GM19240 (cell line): ENCODE results near the gene TCN1.
"Not testable (repeated sequence)": the region's sequence is repeated elsewhere in the genome, so short reads cannot be mapped to it uniquely, and the experiment has no call there.

Experiments
- DNase-seq: peaks from one replicate; pipeline ENCODE4 v3.0.0; 2011; ENCODE audit warnings: low spot score; ENCODE audit not compliant: insufficient read length

Gene TCN1

GRCh38 chr11:59866397-59866796 is at the start of gene TCN1:
TCN1 (minus strand) TSS chr11:59866487; CDS start chr11:59866470, 17 bp downstream.
- no peak for DNase-seq

GRCh38 chr11:59903569-59903968 is 37.3 kb upstream of the TCN1 start:
- DNase-seq = not testable (repeated sequence)

GRCh38 chr11:59901306-59901705 is 35.0 kb upstream of the TCN1 start:
- no peak for DNase-seq

- DNase-seq = no peak
Measured at GRCh38 chr11:59900366-59901126, 34.3 kb upstream of the TCN1 start.

- no peak for DNase-seq
Measured at GRCh38 chr11:59899532-59899931, 33.2 kb upstream of the TCN1 start.

- no peak for DNase-seq
Measured at GRCh38 chr11:59898650-59899049, 32.4 kb upstream of the TCN1 start.

GRCh38 chr11:59898046-59898445 is 31.8 kb upstream of the TCN1 start:
- no peak for DNase-seq

GRCh38 chr11:59894616-59895015 is 28.3 kb upstream of the TCN1 start:
- no peak for DNase-seq

- DNase-seq = no peak
Measured at GRCh38 chr11:59891781-59892181, 25.5 kb upstream of the TCN1 start.

GRCh38 chr11:59887156-59887555 is 20.9 kb upstream of the TCN1 start:
- not testable (repeated sequence) for DNase-seq

- DNase-seq = no peak
Measured at GRCh38 chr11:59883597-59883996, 17.3 kb upstream of the TCN1 start.

GRCh38 chr11:59879567-59879966 is 13.3 kb upstream of the TCN1 start:
- no peak for DNase-seq

GRCh38 chr11:59878575-59878974 is 12.3 kb upstream of the TCN1 start, which contains the start of gene OOSP3:
OOSP3 (plus strand) TSS chr11:59878782; CDS start chr11:59878809, 27 bp downstream.
- DNase-seq = no peak

- DNase-seq = no peak
Measured at GRCh38 chr11:59877784-59878183, 11.5 kb upstream of the TCN1 start.

- DNase-seq = no peak
Measured at GRCh38 chr11:59877325-59877724, 11.0 kb upstream of the TCN1 start.

GRCh38 chr11:59875856-59876519 is 9.7 kb upstream of the TCN1 start:
- DNase-seq = no peak

- DNase-seq = no peak
Measured at GRCh38 chr11:59872076-59872475, 5.8 kb upstream of the TCN1 start.

- DNase-seq = no peak
Measured at GRCh38 chr11:59867946-59868345, 1.7 kb upstream of the TCN1 start.

GRCh38 chr11:59866836-59867235 is 549 bp upstream of the TCN1 start:
- no peak for DNase-seq

- no peak for DNase-seq
Measured at GRCh38 chr11:59865031-59865430, 1.3 kb downstream of the TCN1 start.

GRCh38 chr11:59862252-59862651 is 4.0 kb downstream of the TCN1 start:
- DNase-seq = no peak

- DNase-seq = no peak
Measured at GRCh38 chr11:59859673-59860072, 6.6 kb downstream of the TCN1 start.
